Kidney tubule cell (primary cell): ENCODE results near the gene GNAI2.

Source experiments
- DNase-seq: peaks from one replicate; pipeline ENCODE4 v3.0.0-alpha.2; 2018; ENCODE audit warnings: low spot score

The GNAI2 gene

DNA sequence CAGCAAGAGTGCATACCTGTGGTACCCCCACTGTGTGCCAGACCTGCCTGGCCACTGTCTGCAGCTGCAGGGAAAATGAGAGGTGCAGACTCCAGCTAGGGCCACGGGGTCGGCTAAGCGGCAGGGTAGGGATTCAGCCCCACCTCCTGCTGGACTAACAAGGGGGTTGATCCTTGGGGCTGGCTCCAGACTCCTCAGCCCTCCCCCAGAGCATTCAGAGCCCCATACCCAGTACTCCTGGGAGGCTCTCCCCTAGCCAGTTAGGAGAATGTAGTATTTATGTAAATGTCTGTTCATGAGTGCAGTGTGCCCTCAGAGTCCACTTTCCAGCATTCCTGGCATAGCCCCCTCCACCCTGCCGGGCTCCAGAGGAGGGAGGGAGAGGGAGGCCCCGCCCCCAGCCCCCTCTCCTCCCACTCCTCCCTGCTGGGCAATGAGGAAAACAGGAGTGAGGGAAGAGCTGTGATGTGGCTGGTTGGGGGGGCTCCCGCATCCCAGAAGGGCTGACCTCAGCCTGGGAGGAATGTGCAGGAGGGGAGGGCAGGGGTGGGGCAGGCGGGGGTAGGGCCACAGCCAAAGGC, 28.5 kb downstream of the GNAI2 start:
- peak; percentile 97 for DNase-seq

- peak; percentile 93 for DNase-seq
These were observed 29.0 kb downstream of the GNAI2 start for GRCh38 chr3:50264964-50265485.

DNA sequence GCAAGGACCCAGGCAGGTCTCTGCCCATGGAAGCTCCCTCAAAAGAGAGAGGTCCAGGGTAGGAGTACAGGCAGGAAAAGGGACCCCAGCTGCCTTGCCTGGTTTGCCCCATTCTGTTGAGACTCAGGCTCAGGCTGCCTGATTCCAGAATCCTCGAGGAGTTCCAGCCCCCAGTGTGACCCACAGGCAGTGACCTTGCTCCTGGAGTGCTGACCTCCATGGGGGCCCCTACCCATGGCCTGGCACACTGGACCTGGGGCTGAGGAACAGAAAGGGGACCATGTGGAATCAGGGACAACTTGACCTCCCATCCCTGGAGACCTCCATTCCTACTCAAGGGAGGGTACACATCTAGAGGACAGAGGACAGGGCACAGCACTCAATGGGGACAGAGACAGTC, 29.6 kb downstream of the GNAI2 start:
- DNase-seq, result no peak

DNA sequence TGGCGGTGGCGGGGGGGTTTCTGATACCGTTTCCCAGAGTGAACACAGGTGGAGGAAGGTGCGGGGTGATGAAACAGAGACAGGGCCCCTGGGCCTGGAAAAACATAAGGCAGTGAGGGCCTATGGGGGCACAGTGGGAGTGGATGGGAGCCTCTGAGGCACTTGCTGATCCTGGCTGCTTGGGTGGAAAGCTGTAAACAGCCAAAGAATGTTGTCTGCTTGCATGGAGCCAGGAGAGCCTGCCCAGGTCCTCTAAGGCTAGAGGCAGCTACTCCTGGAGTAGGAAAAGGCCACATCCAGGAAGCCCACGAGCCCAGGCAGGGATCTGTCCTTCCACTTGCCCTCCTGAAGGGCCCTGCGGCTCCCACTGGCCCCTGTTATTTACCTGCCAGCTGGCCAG, 30.0 kb downstream of the GNAI2 start:
- DNase-seq, result no peak

DNA sequence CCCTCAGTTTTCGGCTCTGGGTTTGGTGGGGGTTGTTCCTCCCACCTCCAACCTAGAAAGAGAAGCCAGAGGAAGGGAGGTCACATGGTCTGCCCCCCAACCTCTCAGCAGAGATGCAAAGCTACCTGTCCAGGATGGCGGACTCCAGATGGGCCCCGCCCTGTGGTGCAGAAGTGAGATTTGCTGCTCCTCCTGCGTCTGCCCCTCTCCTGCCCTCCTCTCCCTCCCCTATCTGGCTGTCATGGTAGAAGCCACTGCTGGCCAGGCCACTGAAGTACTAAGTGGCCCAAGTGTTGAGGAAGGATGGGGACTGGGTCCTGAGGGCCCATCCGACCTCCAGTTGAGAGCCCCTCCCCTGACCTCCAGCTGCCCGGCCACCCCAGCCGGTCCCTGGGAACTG, 30.8 kb downstream of the GNAI2 start:
- no peak for DNase-seq

DNA sequence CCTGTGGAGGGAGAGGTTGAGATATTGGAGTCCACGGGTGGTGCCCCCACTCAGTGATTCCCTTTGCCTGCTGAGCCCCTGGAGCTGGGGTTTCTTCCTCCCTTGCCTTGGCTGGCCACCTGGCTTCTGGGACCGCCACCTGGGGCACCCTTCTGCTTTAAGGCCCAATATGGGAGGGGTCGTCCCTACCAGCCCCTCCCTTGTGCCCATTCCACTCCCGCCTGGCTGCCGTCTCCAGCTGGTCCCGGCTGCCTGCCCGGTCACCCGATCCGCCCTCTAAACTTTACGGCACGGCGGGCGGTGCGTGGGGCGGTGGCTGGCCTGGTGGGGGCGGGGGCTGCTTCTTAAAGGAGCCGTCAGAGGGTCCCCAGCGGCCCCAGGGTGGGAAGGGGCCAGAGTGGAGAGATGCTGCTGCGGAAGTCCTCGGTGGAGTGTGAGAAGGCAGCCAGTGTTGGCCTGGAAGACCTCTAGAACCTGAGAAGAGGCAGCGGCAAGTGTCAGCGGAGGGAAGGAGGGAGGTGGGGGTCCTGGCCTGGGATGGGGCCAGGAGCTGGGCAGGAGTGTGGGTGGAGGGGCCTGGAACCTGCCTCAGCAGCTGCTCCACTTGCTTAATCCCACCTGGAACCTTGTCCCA, 31.4 kb downstream of the GNAI2 start:
- DNase-seq, result no peak

GRCh38 chr3:50268276-50268675, 32.3 kb downstream of the GNAI2 start:
- no peak for DNase-seq

- DNase-seq, result peak; percentile 84
These were observed 32.9 kb downstream of the GNAI2 start, which contains the start of gene SEMA3B for GRCh38 chr3:50268703-50269451. Gene SEMA3B (plus strand): TSS chr3:50269147. CDS start chr3:50269241, 94 bp downstream.

DNA sequence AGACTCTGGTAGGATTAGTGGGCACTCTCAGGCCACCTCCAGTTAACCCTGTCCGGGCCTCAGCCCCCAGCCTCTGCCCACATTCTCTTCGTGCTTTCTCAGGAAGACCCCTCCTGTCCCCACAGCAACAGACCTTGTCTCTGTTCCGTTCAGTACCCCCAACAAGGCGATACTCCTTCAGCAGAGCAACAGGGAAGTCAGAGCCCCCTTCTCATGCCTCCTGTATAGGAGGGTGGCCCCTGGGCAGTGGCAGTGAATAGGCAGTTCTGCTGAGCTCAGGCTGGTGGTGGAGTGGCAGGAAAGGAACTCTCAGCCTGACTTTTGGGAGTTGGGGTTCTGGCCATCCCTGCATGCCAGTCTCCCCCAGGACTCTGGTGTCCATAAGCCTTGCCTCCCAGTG, 33.5 kb downstream of the GNAI2 start:
- no peak for DNase-seq

- peak; percentile 75 for DNase-seq
These were observed 34.0 kb downstream of the GNAI2 start for GRCh38 chr3:50269977-50270413.

- DNase-seq, result no peak
These were observed 34.6 kb downstream of the GNAI2 start for GRCh38 chr3:50270422-50271224.

- DNase-seq, result no peak
These were observed 35.4 kb downstream of the GNAI2 start for GRCh38 chr3:50271314-50271936.

GRCh38 chr3:50272538-50272910, 36.5 kb downstream of the GNAI2 start:
- peak; percentile 70 for DNase-seq

- DNase-seq, result peak; percentile 89
These were observed 37.1 kb downstream of the GNAI2 start for GRCh38 chr3:50272911-50273688.

DNA sequence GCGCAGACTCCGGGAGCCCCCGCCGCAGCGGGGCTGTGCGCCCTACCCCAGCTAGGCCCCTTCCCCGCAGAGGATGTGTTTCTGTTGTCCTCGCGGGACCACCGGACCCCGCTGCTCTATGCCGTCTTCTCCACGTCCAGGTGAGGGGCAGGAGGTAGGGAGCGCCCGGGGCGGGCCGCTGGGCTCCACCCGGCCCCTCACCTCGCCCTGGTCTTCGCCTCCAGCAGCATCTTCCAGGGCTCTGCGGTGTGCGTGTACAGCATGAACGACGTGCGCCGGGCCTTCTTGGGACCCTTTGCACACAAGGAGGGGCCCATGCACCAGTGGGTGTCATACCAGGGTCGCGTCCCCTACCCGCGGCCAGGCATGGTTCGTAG, 37.7 kb downstream of the GNAI2 start:
- no peak for DNase-seq

DNA sequence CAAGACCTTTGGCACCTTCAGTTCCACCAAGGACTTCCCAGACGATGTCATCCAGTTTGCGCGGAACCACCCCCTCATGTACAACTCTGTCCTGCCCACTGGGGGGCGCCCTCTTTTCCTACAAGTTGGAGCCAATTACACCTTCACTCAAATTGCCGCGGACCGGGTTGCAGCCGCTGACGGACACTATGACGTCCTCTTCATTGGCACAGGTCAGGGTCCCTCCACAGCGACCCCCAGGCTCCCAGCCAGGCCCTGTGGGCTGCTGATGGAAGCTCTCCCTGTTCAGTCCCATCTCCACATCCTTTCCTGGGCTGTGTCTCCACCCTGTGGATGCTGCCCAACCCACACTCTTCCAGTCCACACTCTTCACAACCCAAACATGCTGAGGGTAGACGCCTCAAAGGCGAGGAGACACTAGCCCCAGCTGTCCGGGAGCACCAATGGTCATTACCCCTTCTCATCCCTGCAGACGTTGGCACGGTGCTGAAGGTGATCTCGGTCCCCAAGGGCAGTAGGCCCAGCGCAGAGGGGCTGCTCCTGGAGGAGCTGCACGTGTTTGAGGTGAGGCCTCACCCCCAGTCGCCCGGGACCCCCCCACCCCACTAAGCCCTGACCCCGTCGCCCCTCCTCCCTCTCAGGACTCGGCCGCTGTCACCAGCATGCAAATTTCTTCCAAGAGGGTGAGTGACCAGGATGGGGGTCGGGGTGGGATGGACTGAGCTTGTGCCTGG, 38.5 kb downstream of the GNAI2 start:
- peak; percentile 66 for DNase-seq

DNA sequence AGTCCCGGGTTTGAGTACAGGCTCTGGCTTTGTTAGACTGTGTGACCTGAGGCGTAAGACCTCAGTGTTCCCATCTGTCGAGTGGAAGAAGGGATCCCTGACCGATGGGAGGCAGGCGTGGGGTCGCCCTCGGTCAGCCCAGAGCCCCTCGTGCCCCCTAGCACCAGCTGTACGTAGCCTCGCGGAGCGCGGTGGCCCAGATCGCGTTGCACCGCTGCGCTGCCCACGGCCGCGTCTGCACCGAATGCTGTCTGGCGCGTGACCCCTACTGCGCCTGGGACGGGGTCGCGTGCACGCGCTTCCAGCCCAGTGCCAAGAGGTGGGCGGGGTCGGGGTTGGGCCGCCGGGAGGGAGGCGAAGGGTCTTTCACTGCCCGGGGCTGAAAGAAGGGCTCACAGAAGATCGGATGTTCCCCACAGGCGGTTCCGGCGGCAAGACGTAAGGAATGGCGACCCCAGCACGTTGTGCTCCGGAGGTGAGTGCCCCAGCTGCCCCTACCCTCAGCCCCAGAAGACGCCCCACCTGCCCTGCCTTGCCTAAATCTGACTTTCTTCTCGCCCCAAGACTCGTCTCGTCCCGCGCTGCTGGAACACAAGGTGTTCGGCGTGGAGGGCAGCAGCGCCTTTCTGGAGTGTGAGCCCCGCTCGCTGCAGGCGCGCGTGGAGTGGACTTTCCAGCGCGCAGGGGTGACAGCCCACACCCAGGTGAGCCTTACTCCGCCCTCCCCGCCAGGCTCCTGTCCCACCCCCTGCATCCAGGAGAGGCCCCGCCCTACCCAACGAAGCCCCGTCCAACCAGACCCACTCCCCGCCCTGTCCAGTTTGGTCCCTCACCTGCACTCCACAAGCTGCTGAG, 39.4 kb downstream of the GNAI2 start:
- DNase-seq, result no peak

GRCh38 chr3:50275996-50276761, 40.2 kb downstream of the GNAI2 start:
- DNase-seq, result no peak

DNA sequence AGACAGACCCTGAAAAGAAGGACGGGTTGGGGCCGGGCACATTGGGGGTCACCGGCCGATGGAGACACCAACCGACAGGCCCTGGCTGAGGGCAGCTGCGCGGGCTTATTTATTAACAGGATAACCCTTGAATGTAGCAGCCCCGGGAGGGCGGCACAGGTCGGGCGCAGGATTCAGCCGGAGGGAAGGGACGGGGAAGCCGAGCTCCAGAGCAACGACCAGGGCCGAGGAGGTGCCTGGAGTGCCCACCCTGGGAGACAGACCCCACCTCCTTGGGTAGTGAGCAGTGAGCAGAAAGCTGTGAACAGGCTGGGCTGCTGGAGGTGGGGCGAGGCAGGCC, 40.7 kb downstream of the GNAI2 start:
- no peak for DNase-seq
